HG02973 (cell line): Measurements from ENCODE around the gene DOCK4.

Source experiments
- ATAC-seq: cut with Tn5 transposase; IDR thresholded peaks from one replicate; pipeline ENCODE4 v1.9.1; 2021; ENCODE audit warnings: moderate library complexity; ENCODE audit not compliant: unreplicated experiment

Gene DOCK4

DNA sequence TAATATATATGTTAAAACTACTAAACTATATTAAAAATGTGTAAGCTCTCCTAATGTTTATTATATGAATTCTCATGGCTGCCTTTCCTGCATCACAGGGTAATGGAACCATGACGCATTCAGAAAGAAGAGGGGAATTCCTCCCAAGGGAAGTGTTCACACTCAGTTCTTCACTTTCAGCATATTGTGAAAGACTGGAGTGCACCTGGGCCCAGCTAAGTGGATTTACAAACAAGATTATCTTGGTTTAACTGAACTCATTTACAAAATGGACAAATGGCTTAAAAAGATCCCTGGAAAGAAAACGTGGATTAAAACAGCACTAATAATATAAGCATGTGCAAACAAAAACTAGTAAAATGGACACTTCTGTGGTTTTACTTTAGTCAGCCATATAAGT lies 149.8 kb downstream of the DOCK4 start:
- ATAC-seq, result peak; percentile 95

DNA sequence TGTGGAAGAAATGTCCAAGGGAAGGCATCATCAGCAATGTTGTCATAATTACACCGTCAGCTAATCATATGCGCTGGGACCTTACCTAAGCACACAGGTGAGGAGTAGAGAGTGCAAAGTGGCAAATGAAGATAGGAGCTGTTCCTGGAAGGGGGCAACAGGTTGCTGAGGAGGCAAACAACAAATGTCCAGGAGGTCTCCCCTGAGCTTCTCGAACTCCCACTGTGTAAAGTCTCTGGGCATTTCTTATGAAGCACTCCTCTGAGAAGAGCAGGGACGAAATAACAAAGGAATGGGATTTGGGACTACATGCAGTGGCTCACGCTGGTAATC lies 152.5 kb downstream of the DOCK4 start:
- ATAC-seq, result no peak

DNA sequence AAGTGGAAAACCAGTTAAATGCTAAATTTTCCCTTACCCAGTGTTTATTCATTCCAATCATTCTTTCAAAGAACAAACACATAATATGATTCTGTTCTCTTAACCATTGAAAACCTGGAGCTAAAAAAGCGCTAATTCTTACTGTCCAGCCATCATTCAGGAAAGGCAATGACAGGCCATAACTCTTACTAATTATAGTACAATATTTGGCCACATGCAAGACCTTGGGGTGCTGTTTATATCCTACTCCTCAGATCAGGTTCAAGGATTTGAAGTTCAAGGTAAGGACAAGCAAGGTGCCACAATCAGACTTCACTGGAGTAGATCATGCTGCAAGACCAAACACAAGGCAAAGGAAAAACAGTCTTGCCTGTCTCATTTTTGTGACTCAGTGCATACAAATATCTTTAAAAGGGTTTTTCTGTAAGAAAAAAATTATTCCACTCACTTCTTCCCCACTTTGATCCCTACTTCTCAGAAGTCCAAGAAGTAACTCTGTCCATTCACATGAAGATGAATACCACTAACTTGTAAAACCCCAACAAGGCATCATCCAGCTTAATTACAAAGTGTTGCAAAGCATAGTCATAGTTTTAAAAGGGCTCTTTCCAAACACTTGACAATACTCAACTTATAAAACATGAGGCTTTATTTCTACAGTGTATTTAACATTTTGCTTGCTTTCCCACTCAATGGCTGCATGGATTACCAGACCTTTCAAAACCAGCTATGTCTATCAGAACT lies 153.0 kb downstream of the DOCK4 start:
- ATAC-seq, result no peak

DNA sequence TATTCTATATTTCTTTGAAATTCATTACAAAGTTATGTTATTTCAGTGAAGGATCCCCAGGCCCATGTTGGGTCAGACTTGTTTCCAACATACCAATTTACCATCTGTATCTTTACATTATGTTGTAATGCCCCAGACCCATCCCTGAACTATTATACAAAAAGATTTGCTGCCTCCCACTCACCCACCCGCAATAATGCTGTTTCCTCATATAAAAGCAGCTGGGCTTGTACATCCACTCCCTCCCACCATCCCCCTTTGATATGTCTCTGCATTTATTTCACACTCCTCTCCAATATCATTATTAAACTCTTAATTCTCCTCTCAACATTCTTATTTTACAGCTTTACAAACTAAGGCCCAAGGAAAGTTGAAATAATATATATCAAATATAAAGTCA lies 153.7 kb downstream of the DOCK4 start:
- no peak for ATAC-seq

DNA sequence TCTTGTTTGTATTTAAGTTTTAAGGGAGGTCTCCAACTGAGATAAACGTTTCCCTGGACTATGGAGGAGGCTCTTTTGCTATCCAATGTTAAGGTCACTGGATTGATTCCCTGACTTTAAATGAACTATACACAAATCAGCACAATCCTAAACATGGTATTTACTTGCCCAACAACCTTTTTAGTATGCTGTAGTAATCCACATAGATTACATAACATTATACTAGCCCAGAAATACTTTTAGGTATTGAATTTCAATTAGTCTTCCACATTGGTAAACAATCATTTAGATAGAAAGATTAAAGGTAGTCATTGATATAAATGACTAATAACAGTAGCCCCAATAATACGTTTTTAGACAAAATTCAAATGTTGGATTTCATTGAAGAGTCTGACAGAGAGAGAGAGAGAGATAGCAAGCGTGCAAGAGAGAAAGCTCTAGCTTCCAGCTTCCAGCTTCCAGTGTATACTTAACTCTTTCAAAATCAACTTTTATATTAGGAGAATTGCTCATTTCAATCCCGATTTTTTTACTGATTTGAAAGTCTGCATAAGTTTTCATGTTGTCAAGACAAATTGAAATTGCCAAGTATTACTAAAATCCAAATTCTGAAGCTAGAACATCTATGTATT lies 155.8 kb downstream of the DOCK4 start:
- ATAC-seq, result no peak

DNA sequence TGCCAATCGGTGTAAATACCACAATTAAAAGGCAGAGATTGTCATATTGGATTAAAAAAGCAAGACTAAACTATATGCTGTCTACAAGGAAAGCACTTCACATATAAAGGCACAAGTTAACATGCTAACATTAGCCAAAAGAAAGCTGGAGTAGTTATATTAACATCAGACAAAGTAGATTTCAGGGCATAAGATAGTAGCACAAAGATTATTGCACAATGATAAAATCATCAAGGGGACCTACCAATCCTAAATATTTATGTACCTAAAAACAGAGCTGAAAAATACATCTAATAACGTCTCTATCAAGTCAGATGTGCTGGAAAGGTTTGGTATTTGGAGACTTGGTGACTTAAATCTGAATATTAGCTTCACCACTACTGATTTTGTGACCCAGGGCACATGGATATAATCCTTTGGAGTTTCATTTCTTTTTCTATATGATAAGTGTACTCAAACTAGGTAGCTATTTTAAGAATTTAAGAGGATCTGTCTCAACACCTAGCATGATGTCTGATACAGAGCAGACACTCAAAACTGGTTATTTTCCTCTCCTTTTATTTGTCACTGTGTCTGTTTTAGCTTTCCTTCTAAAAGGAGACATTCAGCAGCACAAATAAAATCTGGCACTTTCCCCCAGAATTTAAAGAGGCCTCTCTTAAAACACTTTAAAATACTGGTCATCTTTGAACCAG lies 156.5 kb downstream of the DOCK4 start:
- no peak for ATAC-seq

DNA sequence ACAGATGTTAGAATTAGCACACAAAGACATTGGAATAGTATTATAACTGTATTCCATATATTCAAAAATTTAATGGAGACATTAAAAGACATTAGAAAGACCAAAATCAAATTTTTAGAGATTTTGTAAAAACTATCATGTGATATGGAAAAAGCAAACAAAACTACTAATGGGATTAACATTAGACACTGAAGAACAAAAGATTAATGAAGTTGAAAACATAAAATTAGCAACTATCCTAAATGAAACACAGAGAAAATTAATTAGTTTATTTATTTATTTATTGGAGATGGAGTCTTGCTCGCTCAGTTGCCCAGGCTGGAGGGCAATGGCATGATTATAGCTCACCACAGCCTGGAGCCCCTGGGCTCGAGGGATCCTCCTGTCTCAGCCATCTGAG lies 158.8 kb downstream of the DOCK4 start:
- ATAC-seq, result no peak

DNA sequence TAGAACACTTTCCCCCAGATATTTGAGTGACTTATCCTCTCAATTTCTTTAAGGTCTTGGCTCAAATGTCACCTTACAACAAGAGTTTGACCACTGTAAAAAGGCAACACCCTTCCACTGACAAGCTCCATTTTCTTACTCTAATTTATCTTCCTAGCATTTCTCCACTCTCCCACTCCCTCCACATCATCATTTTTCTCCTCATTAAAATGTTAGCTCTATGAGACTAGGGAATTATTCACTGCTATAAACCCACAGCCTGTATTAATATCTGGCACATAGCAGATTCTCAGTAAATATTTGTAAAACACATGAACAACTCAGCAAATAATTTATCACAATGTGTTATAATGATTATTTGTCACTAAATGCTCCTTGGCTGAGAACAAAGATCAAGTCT lies 161.0 kb downstream of the DOCK4 start:
- no peak for ATAC-seq

DNA sequence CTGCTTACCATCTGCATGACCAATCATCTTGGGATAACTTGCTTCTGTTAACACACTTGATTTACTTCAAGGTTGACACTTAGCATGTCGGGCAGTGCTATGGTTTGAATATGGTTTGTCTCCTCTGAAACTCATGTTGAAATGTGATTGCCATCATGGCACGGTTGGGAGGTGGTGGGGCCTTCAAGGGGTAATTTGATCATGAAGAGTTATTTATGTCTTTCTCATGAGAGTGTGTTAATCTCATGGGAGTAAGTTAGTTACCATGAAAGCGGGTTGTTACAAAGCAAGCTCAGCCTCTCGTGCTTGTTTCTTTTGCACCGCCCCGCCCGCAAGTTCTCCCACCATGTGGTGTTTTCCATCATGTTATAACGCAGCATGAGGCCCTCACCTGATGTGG lies 163.6 kb downstream of the DOCK4 start:
- ATAC-seq, result no peak

DNA sequence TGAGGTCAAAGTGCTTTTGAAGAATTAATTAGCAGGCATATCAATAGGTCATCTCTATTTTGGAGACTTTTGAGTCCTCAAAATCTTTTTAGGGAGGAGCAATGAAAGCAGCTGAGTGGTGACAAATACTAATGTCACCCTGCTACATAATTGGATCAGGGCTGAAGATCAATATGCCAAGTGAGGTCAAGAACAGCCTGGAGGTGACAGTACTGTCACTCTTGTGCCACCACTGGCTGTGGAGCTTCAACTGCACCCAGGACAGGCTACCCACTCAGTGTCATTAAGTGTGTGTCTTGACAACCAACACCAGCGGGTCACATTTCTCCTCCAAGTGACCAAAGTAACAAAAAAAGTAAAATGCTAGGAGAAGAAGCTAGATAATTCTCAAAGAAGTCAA lies 167.8 kb downstream of the DOCK4 start:
- ATAC-seq, result no peak

DNA sequence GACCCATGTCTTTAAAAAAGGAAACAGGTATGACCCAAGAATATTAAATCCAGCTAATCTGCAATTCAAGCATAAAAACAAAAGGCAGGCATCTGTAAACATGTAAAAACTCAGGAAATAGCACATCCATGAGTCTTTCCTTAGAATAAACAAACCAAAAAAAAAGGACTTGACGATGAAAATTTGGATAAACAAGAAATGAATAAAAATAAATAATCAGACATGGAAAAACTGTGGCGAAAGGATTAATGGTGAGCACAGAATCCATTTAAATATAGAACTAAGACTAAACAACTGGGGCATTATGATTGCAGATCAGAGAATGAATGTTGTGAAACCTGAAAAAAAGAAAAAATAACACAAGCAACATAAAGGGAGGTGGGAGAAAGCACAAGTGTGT lies 170.1 kb downstream of the DOCK4 start:
- no peak for ATAC-seq

DNA sequence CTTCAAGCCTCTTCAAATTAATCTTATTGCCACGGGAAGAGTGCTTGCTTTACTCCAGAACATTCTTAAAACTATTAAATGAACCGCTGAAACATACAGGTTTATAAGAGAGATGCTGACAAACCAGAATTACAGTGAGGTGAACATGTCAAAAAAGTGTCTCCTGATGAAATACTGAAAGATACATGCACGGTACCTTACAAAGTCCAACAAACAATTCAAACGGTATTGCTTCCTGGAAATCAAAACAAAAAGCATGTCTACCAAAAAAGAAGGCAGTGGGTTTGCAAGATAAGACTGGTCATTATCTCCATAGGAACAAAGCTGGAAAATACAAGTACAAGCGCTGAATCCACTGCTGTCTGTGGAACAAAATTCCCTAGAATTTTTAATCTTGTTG lies 174.5 kb downstream of the DOCK4 start:
- ATAC-seq, result no peak

DNA sequence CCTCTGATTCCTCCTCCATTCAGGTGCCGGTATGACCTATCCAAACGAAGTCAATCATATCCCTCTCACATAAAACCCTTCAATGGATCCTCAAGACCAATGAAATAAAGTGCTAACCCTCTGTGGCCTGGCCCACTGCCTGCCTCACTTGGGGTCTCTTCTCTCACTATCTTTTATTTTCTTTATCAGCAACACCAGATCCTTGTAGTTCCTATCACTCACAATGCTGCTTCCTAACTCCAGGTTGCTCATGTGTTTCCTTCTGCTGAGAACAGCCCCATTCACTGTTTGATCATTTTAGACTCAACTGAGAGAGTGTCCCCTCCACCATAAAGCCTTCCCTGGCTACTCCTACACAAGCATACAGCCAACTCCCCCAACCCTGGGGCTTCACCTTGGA lies 180.6 kb downstream of the DOCK4 start:
- no peak for ATAC-seq

DNA sequence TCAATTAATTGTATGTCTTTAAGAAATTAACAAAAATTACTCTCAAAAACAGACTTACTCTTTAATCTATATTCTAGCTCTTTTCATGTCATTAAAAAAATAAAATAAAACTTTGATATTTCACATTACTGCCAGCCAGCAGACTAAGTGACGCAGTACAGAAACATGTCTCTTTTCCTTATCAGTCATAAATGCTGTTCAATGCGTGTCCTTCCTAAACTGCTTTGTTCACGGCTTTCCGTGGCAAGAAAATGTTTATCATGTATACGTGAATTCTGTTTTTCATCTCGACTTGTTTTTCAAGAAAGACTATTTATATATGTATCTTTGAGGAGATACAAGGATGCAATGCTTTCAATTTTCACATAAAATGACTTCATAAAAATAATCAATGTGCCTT lies 182.4 kb downstream of the DOCK4 start:
- ATAC-seq, result no peak

DNA sequence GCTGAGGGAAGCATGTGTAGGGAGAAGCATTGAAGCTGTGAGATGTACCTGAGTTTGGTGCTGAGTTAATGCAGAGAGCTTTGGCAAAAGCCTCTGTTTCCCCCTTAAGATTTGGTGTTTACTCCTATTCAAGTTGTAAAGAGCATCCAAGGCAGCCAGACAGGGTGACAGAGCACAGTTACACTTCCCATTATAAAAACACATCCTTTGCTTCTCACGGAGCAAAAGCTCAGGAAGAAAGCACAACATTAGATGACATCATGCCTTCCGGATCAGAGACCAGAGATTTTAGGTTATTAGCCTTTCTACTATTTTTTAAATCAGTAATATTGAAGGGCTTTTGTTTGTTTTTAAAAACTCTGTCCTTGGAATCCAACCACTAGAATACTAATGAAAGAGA lies 182.9 kb downstream of the DOCK4 start:
- no peak for ATAC-seq

DNA sequence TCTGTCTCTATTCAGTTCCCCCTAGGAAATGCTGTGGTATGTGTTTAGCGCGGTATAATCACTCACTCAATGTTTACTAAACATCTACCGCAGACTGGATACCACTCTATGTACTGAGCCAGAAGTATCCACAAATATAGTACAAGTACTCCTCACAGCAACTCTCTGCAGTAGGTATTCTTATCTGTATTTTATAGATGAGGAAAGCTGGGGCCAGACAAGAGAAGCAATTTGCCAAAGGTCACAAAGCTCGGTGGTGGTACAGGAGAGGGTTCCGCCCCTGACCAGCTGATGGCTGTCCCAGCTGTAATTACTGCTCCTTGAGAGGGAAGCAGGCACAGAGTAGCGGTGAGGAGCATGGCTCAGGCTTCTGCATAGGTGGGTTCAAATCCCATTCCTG lies 184.1 kb downstream of the DOCK4 start:
- ATAC-seq, result no peak

DNA sequence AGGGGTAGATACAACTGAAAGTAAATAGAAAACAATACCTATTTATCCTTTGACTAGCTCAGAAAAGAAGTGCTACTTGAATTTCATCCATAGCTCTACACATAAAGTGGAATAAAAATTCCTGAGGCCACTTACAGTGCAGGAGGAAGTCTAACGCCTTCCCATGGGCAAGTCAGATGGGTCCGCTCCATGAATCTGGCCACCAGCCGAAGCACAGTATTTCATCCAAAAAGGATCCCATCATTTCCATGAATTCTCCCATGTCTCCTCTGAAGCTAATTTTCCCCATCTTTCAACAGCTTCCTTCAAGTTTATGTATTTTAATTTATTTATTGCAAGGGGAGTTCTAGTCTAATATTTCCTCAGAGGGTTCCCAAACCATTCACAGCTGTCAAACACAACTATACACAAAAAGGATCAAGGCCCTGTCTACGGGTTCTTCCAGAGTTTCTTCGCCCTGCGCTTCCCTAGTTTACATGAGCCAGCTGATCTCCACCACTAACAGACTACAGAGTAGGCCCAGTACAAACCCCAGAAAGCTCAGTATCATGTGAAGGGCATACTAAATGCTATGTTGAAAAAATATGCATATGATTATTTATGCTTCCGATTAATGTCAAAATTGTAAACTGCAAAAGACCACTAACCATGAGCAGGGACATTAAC lies 184.7 kb downstream of the DOCK4 start:
- no peak for ATAC-seq

DNA sequence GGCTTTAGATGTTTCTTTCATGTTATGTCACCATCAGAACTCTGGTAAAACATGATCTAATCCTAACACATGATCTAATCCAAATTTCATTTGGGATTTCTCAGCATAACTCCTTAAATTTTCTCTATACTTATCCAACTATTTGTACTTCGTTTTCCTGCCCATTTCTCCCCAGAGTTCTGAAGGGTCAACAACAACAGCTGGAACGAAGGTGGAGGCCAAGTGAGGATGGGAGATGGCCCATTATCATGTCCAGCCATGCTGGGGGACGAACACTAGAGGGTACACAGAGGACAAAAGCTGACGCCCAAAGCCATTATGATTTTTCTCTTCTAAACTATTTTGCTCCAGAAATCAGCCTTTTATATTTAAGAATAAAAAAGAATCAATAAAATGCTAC lies 185.4 kb downstream of the DOCK4 start:
- no peak for ATAC-seq

DNA sequence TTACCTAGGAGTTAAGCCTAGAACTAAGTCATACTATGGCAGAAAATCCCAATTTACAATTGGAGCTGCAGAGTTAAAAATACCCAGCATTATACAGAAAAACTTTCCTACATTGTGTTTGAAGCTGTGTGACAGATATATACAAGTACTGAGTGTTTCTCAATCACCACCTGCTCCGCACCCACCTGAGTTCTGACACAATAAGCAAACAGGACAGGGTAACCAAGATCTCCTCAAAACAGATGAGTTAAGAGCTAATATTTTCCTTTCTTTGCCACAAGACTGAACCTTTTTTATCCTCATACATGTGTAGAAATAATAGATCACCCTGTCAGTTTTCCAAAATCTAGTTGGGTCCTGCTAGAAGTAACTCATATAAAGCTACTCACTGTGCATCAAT lies 186.3 kb downstream of the DOCK4 start:
- no peak for ATAC-seq

DNA sequence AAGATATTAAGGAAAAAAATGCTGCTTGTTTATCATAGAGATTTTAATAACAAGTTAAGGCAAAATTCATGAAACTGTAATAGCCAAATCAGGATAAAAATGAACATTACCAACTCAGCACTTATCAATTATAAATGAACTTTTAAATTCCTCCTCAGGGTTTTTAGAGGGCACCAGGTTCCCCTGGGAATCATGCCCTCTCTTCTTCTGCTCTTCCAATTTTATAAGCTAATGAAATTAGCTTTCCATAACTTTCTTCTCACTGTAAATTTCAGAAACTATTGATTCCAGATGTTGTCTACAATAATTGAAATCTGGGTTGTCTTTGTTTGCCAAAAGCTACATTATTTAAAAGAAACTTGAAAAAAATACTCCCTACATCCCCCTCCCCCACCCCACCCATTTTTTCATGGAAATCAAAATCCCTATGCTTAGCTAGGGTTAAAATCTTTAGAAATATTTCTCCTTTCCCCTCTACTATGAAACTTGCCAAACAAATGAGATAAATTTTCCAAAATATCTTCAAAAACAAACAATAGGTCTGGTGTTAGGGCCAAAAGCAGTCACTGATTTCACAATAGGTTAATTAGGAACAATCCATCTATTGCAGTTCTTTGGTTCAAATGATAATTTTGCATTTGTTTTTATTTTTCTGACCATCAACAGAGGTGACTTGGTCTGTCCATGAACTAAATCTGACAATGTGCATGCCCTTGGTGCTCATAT lies 187.7 kb downstream of the DOCK4 start:
- ATAC-seq, result no peak

DNA sequence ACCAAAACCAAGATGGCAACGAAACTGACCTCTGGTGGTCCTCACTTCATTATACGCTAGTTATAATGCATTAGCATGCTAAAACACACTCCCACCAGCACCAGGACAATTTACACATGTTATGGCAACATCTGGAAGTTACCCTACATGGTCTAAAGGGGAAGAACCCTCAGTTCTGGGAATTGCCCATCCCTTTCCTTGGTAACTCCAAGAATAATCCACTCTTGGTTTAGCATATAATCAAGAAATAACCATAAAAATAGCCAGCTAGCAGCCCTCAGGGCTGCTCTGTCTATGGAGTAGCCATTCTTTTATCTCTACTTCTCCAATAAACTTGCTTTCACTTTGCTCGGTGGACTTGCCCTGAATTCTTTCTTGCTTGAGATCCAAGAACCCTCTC lies 191.1 kb downstream of the DOCK4 start:
- no peak for ATAC-seq
